HepG2 (cell line): ENCODE data around the gene DEDD2. TPM values are rescaled to one million over a fixed set of nuclear protein-coding genes. Genes with fewer than 3 reads are reported as not detected.

Experiments used
- ATAC-seq: fragments of 200-7000 bp; cut with Tn5 transposase; 3 replicates; pipeline ENCODE4 v1.9.1; 2020; ENCODE audit warnings: mild to moderate bottlenecking, moderate library complexity
- BruUV-seq: library from RNA; stranded (reverse); fragments of 400-500 nt; replicated peaks from 2 replicates; lab custom pipeline; 2021; lab: Mats Ljungman, UMichigan
- CTCF ChIA-PET: fragments of 300-600 bp; formaldehyde crosslinking; extraction: SDS; loops from one replicate; lab custom pipeline; 2021; ENCODE audit warnings: low total read pairs, inconsistent platforms, low intra/inter-chr PET ratio; lab: Yijun Ruan, JAX
- POLR2A ChIA-PET: fragments of 350-600 bp; sonication (Branson Sonifier 250); formaldehyde crosslinking; loops from one replicate; lab custom pipeline; 2020; ENCODE audit warnings: antibody characterized with exemption, inconsistent platforms; lab: Yijun Ruan, JAX
- DNase-seq: peaks from one replicate; pipeline ENCODE4 v3.0.0-alpha.2; 2015; ENCODE audit warnings: low spot score
- FAIRE-seq: peaks from 3 replicates; lab custom pipeline; 2011; peaks lifted over from hg19 to GRCh38; lab: Jason Lieb, UNC
- H2AFZ ChIP-seq: one replicate; pipeline ENCODE4 v1.6.1; 2011; ENCODE audit warnings: low read length, inconsistent platforms
- H3K27ac ChIP-seq: fragments of 300-600 bp; 3 replicates; pipeline ENCODE4 v1.8.0; 2011; ENCODE audit warnings: mixed run types, mild to moderate bottlenecking, mixed read lengths, low read length, inconsistent platforms; ENCODE audit not compliant: insufficient read depth; ENCODE audit errors: extremely low read length
- H3K27me3 ChIP-seq, 2 experiments: fragments of 200-600 bp in 1 of 2; 2 replicates in 1 of 2; 3 replicates in 1 of 2; pipeline versions ENCODE4 v1.6.0 to v1.8.0; 2011; ENCODE audit warnings: low read length in 2 of 2, mild to moderate bottlenecking in 2 of 2, moderate library complexity in 2 of 2, inconsistent platforms in 1 of 2; ENCODE audit not compliant: insufficient read depth in 2 of 2, control insufficient read depth in 1 of 2
- H3K36me3 ChIP-seq, 2 experiments: fragments of 200-600 bp in 1 of 2; replicated peaks in 1 of 2; 2 replicates in 1 of 2; 3 replicates in 1 of 2; pipeline versions ENCODE4 v1.5.1 to v1.8.0; 2011; ENCODE audit warnings: low read length in 2 of 2, inconsistent platforms in 1 of 2; ENCODE audit not compliant: insufficient read depth in 2 of 2, control insufficient read depth in 1 of 2
- H3K4me1 ChIP-seq: 2 replicates; pipeline ENCODE4 v1.5.1; 2012; ENCODE audit warnings: low read length, inconsistent platforms; ENCODE audit not compliant: insufficient read depth
- H3K4me2 ChIP-seq: 2 replicates; pipeline ENCODE4 v1.6.0; 2011; ENCODE audit warnings: low read depth, low read length, inconsistent platforms
- H3K4me3 ChIP-seq, 3 experiments: fragments of 200-600 bp in 1 of 3; sonication (generic), shearing (Covaris generic) in 1 of 3; replicated peaks in 1 of 3; 2 replicates each; pipeline ENCODE4 v1.5.1; 2011 to 2016; ENCODE audit warnings: low read length in 3 of 3, inconsistent platforms in 2 of 3, low read depth in 2 of 3, mild to moderate bottlenecking in 2 of 3, control low read depth in 1 of 3, mixed read lengths in 1 of 3; ENCODE audit not compliant: insufficient read depth in 1 of 3
- H3K79me2 ChIP-seq: one replicate; pipeline ENCODE4 v1.6.1; 2011; ENCODE audit warnings: low read length, inconsistent platforms; ENCODE audit not compliant: insufficient read depth
- H3K9ac ChIP-seq: 2 replicates; pipeline ENCODE4 v1.6.0; 2011; ENCODE audit warnings: mild to moderate bottlenecking, low read depth, low read length, inconsistent platforms; ENCODE audit not compliant: insufficient read depth
- H3K9me3 ChIP-seq: 2 replicates; pipeline ENCODE4 v1.5.1; 2012; ENCODE audit warnings: mild to moderate bottlenecking, low read length
- H4K20me1 ChIP-seq: 2 replicates; pipeline ENCODE4 v1.6.0; 2011; ENCODE audit warnings: inconsistent platforms, mild to moderate bottlenecking, low read length, moderate library complexity; ENCODE audit not compliant: insufficient read depth
- ATF6 ChIP-seq: sonication (generic); formaldehyde crosslinking; conservative IDR thresholded peaks from 2 replicates; pipeline ENCODE4 v1.4.0; 2020; ENCODE audit warnings: missing genetic modification reagents
- GLI4 ChIP-seq: sonication (generic); formaldehyde crosslinking; IDR thresholded peaks from 2 replicates; pipeline ENCODE4 v1.5.1; 2020; ENCODE audit warnings: missing genetic modification reagents, mild to moderate bottlenecking, moderate library complexity, borderline replicate concordance
- KMT2B ChIP-seq: IDR thresholded peaks from 2 replicates; pipeline ENCODE4 v1.6.1; 2016; ENCODE audit warnings: missing genetic modification reagents, missing compliant biosample characterization
- PRDM4 ChIP-seq: sonication (generic); formaldehyde crosslinking; IDR thresholded peaks from 2 replicates; pipeline ENCODE4 v1.9.0; 2021; ENCODE audit warnings: missing genetic modification reagents, borderline replicate concordance
- RFX3 ChIP-seq: IDR thresholded peaks from 2 replicates; pipeline ENCODE4 v1.6.1; 2016; ENCODE audit warnings: missing biosample characterization, missing genetic modification reagents
- SALL1 ChIP-seq: sonication (generic); formaldehyde crosslinking; IDR thresholded peaks from 2 replicates; pipeline ENCODE4 v1.8.0; 2022; ENCODE audit warnings: mild to moderate bottlenecking, missing genetic modification reagents
- SOX6 ChIP-seq, 2 experiments: fragments of 450-650 bp in 1 of 2; sonication (generic) in 1 of 2; formaldehyde crosslinking in 1 of 2; IDR thresholded peaks; 2 replicates each; pipeline versions ENCODE4 v1.4.0 to v1.6.1; 2017 to 2020; ENCODE audit warnings: antibody characterized with exemption in 1 of 2, mild to moderate bottlenecking in 1 of 2, missing genetic modification reagents in 1 of 2
- SRSF9 ChIP-seq: fragments of 200-400 bp; formaldehyde crosslinking; IDR thresholded peaks from 2 replicates; pipeline ENCODE4 v1.6.1; 2018; ENCODE audit warnings: borderline replicate concordance, mild to moderate bottlenecking, low read depth, low read length; ENCODE audit not compliant: insufficient read depth, poor library complexity, severe bottlenecking
- U2AF1 ChIP-seq: fragments of 200-400 bp; formaldehyde crosslinking; optimal IDR thresholded peaks from 2 replicates; pipeline ENCODE3; 2017; ENCODE audit warnings: mild to moderate bottlenecking, low read depth, low read length
- ZFX ChIP-seq: sonication (generic); formaldehyde crosslinking; IDR thresholded peaks from 2 replicates; pipeline ENCODE4 v1.4.0; 2020; ENCODE audit warnings: mild to moderate bottlenecking, low read depth, missing genetic modification reagents, moderate library complexity
- ZNF280D ChIP-seq: sonication (generic); formaldehyde crosslinking; IDR thresholded peaks from 2 replicates; pipeline ENCODE4 v1.5.1; 2020; ENCODE audit warnings: mild to moderate bottlenecking, missing genetic modification reagents
- ZNF549 ChIP-seq: sonication (generic); formaldehyde crosslinking; IDR thresholded peaks from 2 replicates; pipeline ENCODE4 v1.5.0; 2020; ENCODE audit warnings: missing genetic modification reagents
- WGBS: methylation state at CpG from one replicate; pipeline ENCODE4 v1.1.6; 2017; ENCODE audit warnings: low lambda C conversion rate; 5-methylcytosine and 5-hydroxymethylcytosine counted together
- in situ Hi-C: cut with HindIII; loops from 2 replicates; pipeline ENCODE4 v1.10.0; 2017; ENCODE audit warnings: low pct_unique_long_range_greater_than_20kb; ENCODE audit not compliant: extremely low pct_ligation_motif_present
- intact Hi-C: fragments of 100-400 bp; cut with micrococcal nuclease; formaldehyde crosslinking; loops from one replicate; pipeline ENCODE4 v1.10.0; 2022; ENCODE audit not compliant: unreplicated experiment
- polyA plus RNA-seq, 8 experiments: library from polyadenylated mRNA; depleted of rRNA in 3 of 8; stranded (reverse) in 7 of 8; unstranded in 1 of 8; fragments of >200 nt; fragmentation: Illumina TruSeq in 4 of 8; extraction: Trizol in 4 of 8; gene quantifications; 2 replicates each; pipeline versions ENCODE4 v1.2.1 to v1.2.3, GENCODE V29; 2011 to 2016; ENCODE audit warnings: low read depth in 4 of 8, missing spikeins in 1 of 8, mixed read lengths in 1 of 8; ENCODE audit not compliant: insufficient read depth in 1 of 8
- total RNA-seq, 5 experiments: library from RNA; depleted of rRNA; stranded (reverse); fragments of >200 nt; fragmentation: Illumina TruSeq; extraction: Trizol; gene quantifications; 2 replicates each; pipeline ENCODE4 v1.2.3, GENCODE V29; 2016; ENCODE audit warnings: low read depth in 1 of 5
- TF ChIP-seq, protein P1 (sequence below): IDR thresholded peaks from 2 replicates; pipeline ENCODE4 v1.6.1; 2016; ENCODE audit warnings: mild to moderate bottlenecking, missing biosample characterization, missing genetic modification reagents
- TF ChIP-seq, protein P2 (sequence below): sonication (generic); formaldehyde crosslinking; IDR thresholded peaks from 2 replicates; pipeline ENCODE4 v1.5.1; 2020; ENCODE audit warnings: missing genetic modification reagents, mild to moderate bottlenecking, borderline replicate concordance

DEDD2 gene
- total and polyA plus RNA-seq, 2 of the 13 experiments (the other 11 are each of a cell fraction or from before 2014, with no cell fraction given): 19.2 to 24.7 TPM

- H3K36me3 ChIP-seq: no peaks in the 10 kb centered on the region
- no peak overlapping the region for H3K9ac ChIP-seq
- H3K27ac ChIP-seq: no peak overlapping the region
- WGBS: 14% methylated on average over 31 of the region's 31 CpGs
- intact Hi-C loops: no loop called here
- no peaks in the 10 kb centered on the region for H3K9me3 ChIP-seq
- no peak overlapping the region; the same call in 1 of the 2 replicates for H3K4me2 ChIP-seq
- no peaks in the 10 kb centered on the region for H4K20me1 ChIP-seq
- ATAC-seq (peak; percentile 50), FAIRE-seq (no peak), DNase-seq (no peak)
- CTCF ChIA-PET: no interaction called here
- POLR2A ChIA-PET: no interaction called here
- in situ Hi-C loops: no loop called here
- no TSS peak for BruUV-seq
- no peaks in the 10 kb centered on the region for H3K4me1 ChIP-seq
- H2AFZ ChIP-seq: no peak overlapping the region
- H3K27me3 ChIP-seq: peaks cover 4 to 67% of the 10 kb centered on the region in 2 experiments; a peak in 4 of 5 replicates
- no peaks in the 10 kb centered on the region for H3K79me2 ChIP-seq
- no peak overlapping the region for H3K4me3 ChIP-seq
- no peak for TF ChIP-seq KMT2B (CRISPR knock-in tag)
- no peak for TF ChIP-seq SOX6 (IDR thresholded peaks at IDR 0.05)
- TF ChIP-seq SOX6 (CRISPR knock-in tag; IDR thresholded peaks at IDR 0.05): no peak
- no peak for TF ChIP-seq ZNF549
- no peak for TF ChIP-seq SRSF9
- no peak for TF ChIP-seq RFX3 (CRISPR knock-in tag)
- TF ChIP-seq ZNF280D: no peak
- no peak for TF ChIP-seq ZFX
- no peak for TF ChIP-seq PRDM4 (CRISPR knock-in tag)
- TF ChIP-seq, protein P1, sequence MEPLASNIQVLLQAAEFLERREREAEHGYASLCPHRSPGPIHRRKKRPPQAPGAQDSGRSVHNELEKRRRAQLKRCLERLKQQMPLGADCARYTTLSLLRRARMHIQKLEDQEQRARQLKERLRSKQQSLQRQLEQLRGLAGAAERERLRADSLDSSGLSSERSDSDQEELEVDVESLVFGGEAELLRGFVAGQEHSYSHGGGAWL (CRISPR knock-in tag): no peak
- no peak for TF ChIP-seq ATF6 (CRISPR knock-in tag)
- no peak for TF ChIP-seq GLI4 (CRISPR knock-in tag)
- TF ChIP-seq, protein P2, sequence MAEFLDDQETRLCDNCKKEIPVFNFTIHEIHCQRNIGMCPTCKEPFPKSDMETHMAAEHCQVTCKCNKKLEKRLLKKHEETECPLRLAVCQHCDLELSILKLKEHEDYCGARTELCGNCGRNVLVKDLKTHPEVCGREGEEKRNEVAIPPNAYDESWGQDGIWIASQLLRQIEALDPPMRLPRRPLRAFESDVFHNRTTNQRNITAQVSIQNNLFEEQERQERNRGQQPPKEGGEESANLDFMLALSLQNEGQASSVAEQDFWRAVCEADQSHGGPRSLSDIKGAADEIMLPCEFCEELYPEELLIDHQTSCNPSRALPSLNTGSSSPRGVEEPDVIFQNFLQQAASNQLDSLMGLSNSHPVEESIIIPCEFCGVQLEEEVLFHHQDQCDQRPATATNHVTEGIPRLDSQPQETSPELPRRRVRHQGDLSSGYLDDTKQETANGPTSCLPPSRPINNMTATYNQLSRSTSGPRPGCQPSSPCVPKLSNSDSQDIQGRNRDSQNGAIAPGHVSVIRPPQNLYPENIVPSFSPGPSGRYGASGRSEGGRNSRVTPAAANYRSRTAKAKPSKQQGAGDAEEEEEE (CRISPR knock-in tag): no peak
- no peak for TF ChIP-seq U2AF1
- no peak for TF ChIP-seq SALL1 (CRISPR knock-in tag)
Measured at GRCh38 chr19:42176649-42176989, 40.9 kb downstream of the DEDD2 start.
